ENCODE results near the gene CTSW. TPM values are rescaled to one million over a fixed set of nuclear protein-coding genes. Genes with fewer than 3 reads are reported as not detected.

CTSW gene
- total RNA-seq, 2 donors from 2014 or later: 0.39 to 1.1 TPM

DNA sequence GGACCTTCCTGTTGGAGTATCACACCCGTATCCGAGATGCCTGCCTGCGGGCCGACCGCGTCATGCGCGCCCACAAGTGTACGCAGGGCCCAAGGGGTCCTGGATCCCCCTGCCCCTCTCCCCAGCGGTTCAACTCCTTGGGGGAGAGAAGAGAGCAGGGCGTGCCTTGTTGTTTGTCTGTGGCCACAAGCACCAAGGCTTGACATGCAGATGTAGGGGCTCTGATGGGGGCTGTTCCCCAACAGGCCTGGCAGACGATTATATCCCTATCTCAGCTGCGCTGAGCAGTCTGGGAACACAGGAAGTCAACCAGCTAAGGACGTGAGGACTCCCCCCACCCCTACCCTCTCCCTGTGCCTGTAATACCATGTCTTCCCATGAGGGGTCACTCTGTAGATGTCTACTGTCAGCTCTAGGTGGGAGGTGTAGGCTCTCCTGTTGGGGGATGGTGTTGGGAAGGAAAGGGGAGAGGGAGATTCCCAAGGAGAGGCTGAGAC is 28.5 kb upstream of the CTSW start:
- H3K27ac ChIP-seq: no peak overlapping the region
- peaks cover 53% of the 10 kb centered on the region for H3K36me3 ChIP-seq
- H3K4me3 ChIP-seq: no peak overlapping the region
- TF ChIP-seq, protein P1, sequence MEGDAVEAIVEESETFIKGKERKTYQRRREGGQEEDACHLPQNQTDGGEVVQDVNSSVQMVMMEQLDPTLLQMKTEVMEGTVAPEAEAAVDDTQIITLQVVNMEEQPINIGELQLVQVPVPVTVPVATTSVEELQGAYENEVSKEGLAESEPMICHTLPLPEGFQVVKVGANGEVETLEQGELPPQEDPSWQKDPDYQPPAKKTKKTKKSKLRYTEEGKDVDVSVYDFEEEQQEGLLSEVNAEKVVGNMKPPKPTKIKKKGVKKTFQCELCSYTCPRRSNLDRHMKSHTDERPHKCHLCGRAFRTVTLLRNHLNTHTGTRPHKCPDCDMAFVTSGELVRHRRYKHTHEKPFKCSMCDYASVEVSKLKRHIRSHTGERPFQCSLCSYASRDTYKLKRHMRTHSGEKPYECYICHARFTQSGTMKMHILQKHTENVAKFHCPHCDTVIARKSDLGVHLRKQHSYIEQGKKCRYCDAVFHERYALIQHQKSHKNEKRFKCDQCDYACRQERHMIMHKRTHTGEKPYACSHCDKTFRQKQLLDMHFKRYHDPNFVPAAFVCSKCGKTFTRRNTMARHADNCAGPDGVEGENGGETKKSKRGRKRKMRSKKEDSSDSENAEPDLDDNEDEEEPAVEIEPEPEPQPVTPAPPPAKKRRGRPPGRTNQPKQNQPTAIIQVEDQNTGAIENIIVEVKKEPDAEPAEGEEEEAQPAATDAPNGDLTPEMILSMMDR (IDR thresholded peaks at IDR 0.05): no peak
- peaks cover 0 to 12% of the 10 kb centered on the region in 2 donors for H3K4me1 ChIP-seq
- peaks cover 0 to 7% of the 10 kb centered on the region in 2 donors for H3K9me3 ChIP-seq
- no peak for DNase-seq (ENCODE audit: low spot score)
- no peaks in the 10 kb centered on the region for H3K27me3 ChIP-seq

DNA sequence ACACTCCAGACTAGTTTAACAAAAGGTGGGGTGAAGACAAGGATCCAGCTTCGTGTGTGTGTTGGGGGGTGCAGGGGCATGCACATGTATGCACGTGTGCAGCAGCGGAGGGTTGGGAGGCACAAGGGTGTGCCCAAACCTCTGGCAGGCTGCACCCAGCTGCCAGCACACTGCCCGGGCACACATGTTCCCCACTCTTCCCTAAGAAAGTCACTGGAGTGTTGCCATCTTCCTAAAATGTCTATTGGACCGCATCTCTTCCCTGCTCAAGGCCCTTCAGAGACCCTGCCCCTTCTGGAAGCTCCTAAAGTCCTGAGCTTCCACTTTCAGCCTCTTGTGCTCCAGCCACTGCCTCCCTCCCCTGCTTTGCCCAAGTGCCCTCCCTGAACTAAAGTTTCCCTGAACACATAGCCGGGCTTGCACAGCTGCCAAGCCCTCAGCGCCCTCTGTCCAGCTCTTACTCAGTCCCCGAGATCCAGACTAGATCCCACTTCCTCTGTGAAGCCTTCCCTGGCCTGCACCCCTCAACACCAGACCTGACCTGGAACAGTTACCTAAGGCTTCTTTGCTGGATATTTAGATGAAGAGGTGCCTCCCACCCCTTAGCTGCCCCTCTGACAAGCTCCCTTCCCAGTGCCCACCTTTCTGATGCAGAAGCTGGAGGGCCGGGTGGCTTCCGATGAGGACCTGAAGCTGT is 27.7 kb upstream of the CTSW start:
- no peak for DNase-seq (ENCODE audit: low spot score)
- TF ChIP-seq, protein P1 (IDR thresholded peaks at IDR 0.05): no peak
- Histone ChIP-seq H3K27me3 (no peaks in the 10 kb centered on the region), H3K4me1 (peaks cover 0 to 20% of the 10 kb centered on the region in 2 donors), H3K9me3 (peaks cover 0 to 7% of the 10 kb centered on the region in 2 donors), H3K27ac (no peak overlapping the region), H3K36me3 (peaks cover 53% of the 10 kb centered on the region), H3K4me3 (no peak overlapping the region)

DNA sequence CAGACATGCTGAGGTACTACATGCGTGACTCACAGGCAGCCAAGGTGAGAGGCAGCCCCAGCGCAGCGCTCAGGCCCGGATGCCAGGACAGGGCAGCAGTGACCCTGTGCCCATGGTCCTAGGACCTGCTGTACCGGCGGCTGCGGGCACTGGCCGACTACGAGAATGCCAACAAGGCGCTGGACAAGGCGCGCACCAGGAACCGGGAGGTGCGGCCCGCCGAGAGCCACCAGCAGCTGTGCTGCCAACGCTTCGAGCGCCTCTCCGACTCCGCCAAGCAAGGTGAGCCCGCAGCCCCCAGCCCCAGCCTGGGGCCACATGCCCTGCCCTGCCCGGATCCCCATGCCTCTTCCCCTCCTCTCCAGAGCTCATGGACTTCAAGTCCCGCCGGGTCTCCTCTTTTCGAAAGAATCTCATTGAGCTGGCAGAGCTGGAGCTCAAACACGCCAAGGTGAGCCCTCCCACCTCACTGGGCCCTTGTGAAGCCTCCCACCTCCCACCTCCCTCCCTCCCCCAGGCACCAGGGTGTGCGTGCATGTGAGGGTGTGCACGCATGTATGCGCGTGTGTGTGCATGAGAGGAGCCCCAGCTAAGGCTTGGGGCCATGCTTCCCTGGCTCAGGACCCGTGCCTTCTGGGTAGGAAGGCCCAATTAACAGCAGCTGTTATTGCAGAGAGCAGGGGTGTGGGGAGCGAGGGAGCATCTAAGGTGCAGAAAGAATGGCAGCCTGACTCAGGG is 27.0 kb upstream of the CTSW start:
- no peak for DNase-seq (ENCODE audit: low spot score)
- Histone ChIP-seq H3K4me3 (no peak overlapping the region), H3K27ac (no peak overlapping the region), H3K27me3 (no peaks in the 10 kb centered on the region), H3K9me3 (peaks cover 0 to 7% of the 10 kb centered on the region in 2 donors), H3K4me1 (peaks cover 0 to 20% of the 10 kb centered on the region in 2 donors), H3K36me3 (peaks cover 53% of the 10 kb centered on the region)
- TF ChIP-seq, protein P1 (IDR thresholded peaks at IDR 0.05): no peak

DNA sequence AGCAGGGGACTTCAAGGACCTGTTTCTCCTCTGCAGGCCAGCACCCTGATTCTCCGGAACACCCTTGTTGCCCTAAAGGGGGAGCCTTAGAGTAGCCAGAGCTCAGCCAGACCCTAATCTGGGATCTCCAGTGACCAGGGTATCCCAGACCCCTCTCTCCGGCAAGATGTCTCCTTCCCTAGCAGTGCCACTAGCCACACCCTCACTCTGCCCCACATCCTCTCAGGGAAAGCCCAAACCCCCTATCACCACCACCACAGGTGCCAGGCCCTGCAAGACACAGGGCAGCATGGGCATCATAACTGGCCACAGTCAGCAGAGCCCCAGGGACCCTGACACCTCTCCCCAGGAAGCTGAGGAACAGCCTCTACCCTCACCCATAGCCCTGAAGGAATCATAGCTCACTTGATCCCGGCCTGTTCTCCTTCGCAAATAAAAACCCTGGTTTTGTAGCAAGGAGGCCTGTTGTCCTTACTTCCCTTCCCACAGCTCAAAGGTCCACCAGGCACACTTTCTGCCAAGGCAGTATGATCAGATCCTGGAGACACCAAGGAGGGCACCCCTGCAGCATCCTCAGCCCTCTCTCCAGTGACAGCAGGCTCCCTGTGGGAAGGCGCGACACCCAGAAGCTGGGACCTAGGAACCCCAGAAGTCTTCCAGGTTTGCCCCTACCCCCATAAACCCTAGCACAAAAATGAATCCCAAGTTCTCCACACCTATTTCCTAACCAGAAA is 26.2 kb upstream of the CTSW start:
- peaks cover 53% of the 10 kb centered on the region for H3K36me3 ChIP-seq
- H3K4me1 ChIP-seq: peaks cover 0 to 21% of the 10 kb centered on the region in 2 donors
- no peak overlapping the region for H3K4me3 ChIP-seq
- no peak overlapping the region for H3K27ac ChIP-seq
- TF ChIP-seq, protein P1 (IDR thresholded peaks at IDR 0.05): no peak
- no peak for DNase-seq (ENCODE audit: low spot score)
- peaks cover 0 to 7% of the 10 kb centered on the region in 2 donors for H3K9me3 ChIP-seq
- H3K27me3 ChIP-seq: no peaks in the 10 kb centered on the region

DNA sequence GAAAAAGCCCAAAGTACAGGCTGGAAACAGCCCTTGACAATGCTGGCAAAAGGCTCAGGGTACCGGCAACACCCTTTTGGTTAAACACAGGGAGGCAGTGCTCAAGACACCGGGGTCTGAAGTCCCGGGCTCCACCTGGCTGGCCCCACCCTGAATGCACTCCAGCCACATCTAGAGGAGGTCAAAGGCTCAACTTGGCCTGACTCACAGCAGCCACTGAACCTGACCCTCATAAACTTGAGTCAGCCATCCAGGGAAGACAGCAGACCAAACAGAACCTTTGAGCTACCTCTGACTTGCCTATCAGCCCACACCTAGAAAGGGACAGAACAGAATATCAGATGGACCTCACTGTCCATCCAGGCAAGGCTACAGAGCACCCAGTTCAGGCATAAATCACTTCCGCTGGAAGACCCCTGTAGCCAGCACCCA is 25.5 kb upstream of the CTSW start:
- peaks cover 0 to 7% of the 10 kb centered on the region in 2 donors for H3K9me3 ChIP-seq
- H3K27ac ChIP-seq: no peak overlapping the region
- TF ChIP-seq, protein P1 (IDR thresholded peaks at IDR 0.05): no peak
- no peak for DNase-seq (ENCODE audit: low spot score)
- H3K36me3 ChIP-seq: peaks cover 53% of the 10 kb centered on the region
- no peaks in the 10 kb centered on the region for H3K27me3 ChIP-seq
- H3K4me3 ChIP-seq: no peak overlapping the region
- H3K4me1 ChIP-seq: peaks cover 0 to 29% of the 10 kb centered on the region in 2 donors

Measured in right atrium auricular region (tissue), 2 donors.